Uterus (tissue), 2 donors: ENCODE results near the gene VSIG10L2.

ENCODE experiments used
- CTCF ChIP-seq, 4 experiments: fragments of 200-600 bp in 2 of 4; fragments of 450-650 bp in 2 of 4; sonication (generic) in 2 of 4; IDR thresholded peaks; one replicate each; pipeline ENCODE4 v1.5.1; 2016 to 2019; ENCODE audit warnings: antibody characterized with exemption in 4 of 4, mild to moderate bottlenecking in 2 of 4, moderate library complexity in 1 of 4
- POLR2A ChIP-seq, 2 donors: fragments of 450-650 bp; IDR thresholded peaks; one replicate each; pipeline ENCODE4 v1.6.1; 2016; ENCODE audit warnings: antibody characterized with exemption in 2 of 2, mild to moderate bottlenecking in 1 of 2, moderate library complexity in 1 of 2

GRCh38 chr11:125904678-125905077 is 41.2 kb upstream of the VSIG10L2 start:
- no peak for TF ChIP-seq CTCF (IDR thresholded peaks at IDR 0.05)
- no peak for TF ChIP-seq POLR2A (IDR thresholded peaks at IDR 0.05)
